SIG-M5 treated with dmso at 0.1 percent for 504 hours (cell line): Measurements from ENCODE around the gene DENND2D.

Source experiments
- DNase-seq: peaks from one replicate; lab custom pipeline; 2025; ENCODE audit not compliant: unreplicated experiment; lab: John Stamatoyannopoulos, UW

DENND2D gene, protein sequence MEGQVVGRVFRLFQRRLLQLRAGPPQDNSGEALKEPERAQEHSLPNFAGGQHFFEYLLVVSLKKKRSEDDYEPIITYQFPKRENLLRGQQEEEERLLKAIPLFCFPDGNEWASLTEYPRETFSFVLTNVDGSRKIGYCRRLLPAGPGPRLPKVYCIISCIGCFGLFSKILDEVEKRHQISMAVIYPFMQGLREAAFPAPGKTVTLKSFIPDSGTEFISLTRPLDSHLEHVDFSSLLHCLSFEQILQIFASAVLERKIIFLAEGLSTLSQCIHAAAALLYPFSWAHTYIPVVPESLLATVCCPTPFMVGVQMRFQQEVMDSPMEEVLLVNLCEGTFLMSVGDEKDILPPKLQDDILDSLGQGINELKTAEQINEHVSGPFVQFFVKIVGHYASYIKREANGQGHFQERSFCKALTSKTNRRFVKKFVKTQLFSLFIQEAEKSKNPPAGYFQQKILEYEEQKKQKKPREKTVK

DNA sequence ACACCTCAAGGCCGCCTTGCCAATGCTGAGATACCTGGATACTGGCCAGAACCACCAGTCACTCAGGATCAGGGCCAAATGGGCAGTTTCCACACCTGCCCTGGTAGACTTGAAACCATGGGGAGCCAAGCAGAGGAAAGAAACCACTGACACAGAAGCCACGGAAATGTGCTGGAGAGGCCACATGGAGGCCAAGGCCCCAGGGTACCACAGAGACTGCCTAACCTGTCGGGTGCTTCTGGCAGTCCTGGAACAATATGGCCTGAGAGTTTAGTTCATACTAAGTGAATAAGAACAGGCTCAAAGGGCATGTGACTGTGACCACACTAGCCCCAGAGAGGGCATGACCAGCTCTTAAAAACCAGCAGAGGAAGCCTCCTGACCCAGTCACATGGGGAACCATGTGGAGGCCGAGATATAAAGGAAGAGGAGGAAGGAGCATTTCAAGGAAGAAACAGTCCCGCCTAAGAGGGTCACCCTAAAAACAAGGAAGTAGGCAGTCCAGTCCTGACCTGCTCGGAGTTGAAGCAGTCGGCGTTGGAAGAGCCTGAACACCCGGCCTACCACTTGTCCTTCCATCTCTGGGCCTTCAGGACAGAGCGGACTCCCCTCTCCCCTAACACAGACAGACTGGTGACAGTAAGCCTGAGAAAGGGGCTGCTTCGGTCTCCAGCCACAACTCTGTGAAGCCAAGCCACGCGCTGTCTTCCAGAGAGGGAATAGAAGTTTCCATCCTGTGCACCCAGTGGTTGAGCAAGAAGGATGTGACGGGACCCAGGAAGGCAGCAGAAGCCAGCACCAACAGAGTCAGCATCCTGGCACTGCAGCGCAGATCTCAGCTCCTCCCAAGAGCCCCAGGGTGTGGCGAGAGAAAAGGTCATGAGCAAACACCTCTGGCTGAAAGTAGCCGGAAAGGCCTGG, at the start of gene DENND2D:
Gene DENND2D, minus strand, starts transcription at position 766 of the 921 bp plus-strand sequence. Its CDS starts 187 bp downstream, at position 579.
- peak; percentile 94 for DNase-seq

DNA sequence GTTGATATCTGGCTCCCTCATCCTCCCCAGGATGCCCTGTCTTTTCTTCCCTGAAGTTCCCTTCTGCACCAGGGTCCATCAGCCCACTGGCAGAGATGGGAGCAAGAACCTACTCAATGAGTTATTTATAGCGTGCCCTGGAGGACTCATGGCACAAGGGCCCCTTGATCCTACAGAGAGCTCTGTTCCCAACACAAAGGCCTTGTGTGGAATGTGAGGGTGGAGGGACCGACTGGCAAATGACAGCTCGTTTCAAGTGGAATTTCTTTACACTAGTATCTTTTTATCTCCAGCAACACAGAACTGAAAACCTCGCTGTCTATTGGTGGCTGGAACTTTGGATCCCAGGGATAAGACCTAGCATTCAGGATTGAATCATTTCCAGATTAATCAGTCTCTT, 49.5 kb upstream of the DENND2D start:
- DNase-seq: no peak

DNA sequence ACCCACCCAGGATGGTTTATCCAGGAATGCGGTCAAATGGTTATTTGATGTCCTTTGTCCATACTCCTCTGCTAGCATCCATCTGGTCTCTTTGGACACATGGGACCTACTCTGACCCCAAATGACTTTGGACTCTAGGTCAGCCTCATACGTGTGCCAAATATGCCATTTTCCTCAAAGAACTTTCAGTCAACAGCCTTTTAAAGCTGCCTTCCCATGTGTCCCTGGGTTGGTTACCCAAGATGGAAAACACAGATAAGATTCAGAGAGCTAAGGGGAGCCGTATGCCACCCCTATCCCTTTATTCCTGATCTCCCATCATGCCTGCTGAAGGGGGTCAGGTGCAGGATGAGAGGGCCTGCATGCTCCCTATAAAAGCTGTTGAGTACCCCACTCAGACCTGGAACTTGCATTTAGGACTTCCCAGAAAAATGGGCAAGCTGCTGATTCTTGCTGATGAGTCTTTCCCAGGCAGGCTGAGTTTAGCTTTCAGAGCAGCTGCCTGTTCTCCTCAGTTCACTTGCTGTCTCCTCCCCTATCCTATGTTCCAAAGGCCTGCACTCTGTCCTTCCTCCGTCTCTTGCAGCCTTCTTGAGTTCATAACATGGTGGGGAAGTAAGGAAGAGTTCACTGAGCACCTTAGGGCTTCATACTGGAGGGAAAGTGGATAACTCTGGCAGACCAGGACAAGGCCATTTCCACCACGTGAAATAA, 46.8 kb upstream of the DENND2D start:
- DNase-seq: no peak

DNA sequence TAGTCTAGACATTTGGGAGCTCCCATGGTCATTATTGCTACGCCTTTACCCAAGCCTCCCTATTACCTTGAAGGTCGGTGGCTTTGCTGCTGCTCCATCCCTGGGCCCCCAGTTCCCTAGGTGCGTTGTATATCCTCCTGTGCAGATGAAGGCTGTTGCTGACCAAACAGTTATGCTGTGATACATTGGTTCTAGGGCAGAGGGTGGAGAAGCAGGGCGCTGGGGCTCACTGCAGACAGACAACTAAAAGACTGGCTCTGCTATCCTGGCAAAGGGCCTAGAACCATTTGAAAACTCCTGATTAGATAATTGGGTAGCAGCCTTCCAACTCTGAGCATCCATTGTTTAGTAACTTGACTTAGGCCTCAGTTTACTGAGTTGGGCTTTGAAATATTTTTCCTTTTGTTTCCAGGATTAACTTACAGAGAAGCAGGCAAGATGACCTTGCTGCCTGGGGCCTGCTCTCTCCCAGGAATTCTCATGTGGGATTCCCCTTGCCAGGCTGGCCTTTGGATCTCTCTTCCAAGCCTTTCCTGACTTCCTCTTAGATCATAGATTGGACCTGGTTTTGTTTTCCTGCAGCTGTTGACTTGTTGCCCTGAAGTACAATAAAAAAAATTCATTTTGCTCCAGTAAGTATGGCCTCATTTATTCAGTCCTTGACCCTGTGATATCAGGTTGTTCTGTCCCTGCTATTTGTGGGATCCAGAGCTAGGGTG, 42.5 kb upstream of the DENND2D start:
- no peak for DNase-seq

DNA sequence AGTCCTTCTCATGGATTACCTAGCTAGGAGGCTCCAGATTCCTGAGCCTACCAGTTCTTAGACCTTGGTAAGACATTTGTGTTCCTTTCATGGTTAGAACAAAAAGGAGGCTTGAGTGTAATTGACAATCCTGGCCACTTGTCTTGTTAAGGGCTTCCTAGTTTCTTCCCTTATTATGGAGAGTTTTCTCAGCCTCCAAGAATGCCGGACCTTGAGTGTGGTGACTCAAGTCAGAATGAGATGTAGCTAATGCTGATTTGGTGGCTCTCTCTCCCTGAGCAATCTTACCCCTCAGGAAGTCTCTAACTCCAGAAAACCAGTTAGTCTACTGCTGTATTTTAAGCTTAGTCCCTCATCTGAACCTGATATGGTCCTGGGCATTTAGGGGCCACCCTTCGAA, 41.4 kb upstream of the DENND2D start:
- DNase-seq: no peak

DNA sequence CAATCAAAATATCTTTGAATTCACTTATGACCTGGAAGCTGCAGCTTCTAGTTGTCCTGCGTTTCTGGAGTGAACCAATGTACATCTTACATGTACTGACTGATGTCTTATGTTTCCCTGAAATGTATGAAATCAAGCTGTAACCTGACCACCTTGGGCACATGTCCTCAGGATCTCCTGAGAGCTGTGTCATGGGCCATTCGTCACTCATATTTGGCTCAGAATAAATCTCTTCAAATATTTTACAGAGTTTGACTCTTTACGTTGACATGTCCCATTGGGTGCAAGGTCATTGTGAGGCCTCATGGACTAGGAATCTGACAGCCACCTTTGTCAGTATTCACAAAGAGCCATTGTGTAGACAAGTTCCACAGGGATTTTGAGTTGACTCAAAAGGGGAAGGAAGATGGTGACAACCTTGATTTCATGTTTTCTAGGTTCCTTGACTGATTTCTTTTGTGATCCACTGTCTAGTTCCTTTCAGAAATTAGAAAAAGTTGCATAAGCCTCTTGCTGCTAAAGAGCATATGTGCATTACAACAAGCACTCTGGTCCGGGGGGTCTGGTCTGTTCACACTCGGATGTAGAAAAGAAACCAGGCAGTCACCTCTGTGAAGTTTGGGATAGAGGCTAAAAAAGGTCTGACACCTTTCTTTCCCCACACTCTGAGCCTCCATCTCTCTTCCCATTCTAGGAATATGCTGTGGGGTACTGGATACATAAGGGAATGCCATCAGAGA, 37.8 kb upstream of the DENND2D start:
- no peak for DNase-seq

DNA sequence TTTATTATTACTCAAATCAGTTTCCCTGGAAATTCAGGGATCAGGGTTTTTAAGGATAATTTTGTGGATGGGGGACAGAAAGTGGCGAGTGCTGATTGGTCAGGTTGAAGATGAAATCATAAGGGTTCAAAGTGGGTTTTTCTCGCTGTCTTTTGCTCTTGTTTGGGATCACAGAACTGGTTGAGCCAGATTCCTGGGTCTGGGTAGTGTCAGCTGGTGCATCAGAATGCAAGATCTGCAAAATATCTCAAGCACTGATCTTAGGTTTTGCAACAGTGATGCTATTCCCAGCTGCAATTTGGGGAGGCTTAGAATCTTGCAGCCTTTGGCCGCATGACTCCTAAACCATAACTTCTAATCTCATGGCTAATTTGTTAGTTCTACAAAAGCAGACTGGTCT, 36.4 kb upstream of the DENND2D start:
- DNase-seq: no peak

DNA sequence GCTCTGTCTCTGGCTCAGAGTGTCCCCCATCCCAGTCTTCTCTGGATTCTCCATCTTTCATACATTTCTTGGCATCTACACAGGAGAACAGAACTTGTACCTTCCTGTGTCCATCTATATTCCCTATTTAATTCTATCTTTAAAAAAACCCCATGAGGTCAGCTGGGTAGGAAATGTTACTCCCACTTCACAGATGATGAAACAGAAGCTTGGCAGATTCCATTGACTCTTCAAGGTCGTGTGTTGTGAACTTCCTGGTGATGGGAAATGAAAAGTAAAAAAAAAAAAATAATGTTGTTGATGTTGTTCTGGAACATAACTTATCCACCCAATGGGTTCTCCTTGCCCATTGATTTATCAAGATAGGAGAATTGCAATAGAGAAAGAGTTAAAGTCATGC, 35.9 kb upstream of the DENND2D start:
- no peak for DNase-seq

DNA sequence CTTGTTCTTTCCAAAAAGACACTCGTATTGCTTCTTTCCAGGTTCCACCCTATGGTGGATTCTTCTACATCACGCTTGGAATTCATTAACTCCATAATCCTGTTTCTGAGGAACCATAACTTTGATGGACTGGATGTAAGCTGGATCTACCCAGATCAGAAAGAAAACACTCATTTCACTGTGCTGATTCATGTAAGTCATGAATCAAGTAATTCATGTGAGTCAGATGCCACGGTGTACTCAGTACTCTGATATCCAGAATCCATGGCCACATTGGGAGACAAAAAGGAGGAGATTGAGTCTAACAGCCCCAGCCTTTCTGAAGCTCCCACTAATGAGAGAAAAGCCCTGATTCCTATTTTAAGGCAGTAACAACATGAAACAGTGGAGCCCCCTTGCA, 34.4 kb upstream of the DENND2D start:
- DNase-seq: no peak

DNA sequence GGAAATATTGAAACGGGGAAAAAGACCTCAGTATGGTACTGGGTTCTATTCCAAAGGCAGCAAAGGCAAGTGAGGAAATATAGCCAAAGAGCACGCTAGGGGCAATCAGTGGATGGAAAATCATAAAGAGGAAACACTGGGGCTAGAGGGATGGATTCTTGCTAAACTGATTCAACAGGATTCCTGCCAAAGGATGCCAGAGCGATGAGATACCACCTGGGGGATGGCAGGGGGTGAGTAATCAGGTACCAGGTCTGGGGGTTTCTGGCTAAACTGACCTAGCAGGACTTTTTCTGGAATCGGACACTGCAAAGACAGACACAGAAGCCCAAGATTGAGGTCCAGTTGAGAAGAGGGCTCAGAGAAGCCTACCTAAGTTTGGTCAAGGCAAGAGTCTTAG, 33.8 kb upstream of the DENND2D start:
- no peak for DNase-seq

DNA sequence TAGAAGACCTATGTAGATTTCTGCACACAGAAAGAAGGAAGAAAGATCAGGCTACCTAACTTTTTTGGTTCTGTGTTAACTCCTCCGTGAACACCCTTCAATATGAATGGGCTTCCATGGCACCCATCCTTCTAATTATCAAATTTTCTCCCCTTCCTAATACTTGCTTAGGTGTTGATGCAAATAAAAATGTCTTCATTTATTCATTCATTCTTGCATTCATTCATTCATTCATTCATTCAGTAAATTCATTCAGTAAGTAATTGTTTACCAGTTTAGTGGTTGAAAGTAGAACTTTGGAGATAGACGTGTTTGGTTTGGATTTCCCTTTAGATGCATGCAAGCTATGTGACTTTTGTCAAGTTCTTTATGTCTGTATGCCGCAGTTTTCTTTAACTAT, 31.7 kb upstream of the DENND2D start:
- DNase-seq: no peak

DNA sequence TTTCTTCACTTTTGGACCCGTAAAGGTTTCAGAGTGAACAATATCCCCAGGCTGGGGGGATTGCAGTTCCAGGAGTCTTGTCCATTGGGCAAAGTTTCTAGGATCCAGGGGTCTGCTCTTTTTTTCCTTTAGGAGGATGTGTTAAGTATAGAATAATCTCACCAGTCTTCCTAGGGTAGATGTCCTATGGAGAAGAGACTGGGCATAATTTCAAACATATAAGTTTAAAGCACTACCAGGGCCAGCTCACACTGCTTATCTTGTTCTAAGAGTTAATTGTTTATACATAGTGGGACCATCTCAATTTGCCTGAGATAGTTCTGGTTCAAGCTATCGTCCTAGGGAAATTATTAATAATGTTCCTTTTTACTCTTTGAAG, 28.3 kb upstream of the DENND2D start:
- no peak for DNase-seq

DNA sequence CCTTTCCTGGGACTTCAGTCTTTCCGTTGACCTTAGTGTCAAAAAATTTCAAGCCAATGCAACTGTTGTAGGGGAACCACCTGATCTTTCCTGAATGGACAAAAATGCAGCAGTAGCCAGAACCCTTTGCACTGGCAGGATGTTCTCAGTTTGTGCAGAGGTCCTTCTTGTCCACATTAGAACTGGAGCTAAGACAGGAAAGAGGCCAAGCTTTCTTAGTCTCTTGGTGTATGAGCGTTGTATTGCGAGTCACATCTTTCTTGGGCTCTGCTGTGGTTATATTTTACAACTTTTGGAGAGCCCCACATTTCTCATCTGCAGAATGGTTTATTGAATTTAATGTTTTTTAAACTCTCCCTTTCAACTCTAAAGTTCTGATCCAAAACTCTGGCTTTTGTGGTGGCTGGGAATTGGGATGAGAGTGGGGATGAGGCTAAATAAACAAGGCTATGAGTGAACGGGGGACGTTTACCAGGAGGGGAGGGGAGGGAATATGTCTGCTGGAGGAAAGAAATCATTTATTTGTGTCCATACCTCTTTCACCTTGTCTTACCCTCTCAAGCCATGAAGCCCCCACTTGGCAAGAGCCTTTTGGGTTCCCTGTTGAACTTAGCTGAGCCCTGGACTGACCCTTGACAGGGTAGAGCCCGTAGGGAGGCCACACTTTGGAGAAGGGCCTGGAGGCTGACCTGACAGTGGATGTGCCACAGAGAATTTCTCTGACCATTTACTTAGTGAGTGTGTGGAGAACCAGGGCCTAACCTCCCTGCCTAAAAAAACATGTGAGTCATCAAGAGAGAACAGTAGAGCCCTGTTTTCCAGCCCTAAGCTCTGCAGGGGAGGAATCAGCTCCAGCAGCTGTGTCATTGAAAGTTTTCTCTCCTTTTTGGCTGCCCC, 27.7 kb upstream of the DENND2D start:
- no peak for DNase-seq

DNA sequence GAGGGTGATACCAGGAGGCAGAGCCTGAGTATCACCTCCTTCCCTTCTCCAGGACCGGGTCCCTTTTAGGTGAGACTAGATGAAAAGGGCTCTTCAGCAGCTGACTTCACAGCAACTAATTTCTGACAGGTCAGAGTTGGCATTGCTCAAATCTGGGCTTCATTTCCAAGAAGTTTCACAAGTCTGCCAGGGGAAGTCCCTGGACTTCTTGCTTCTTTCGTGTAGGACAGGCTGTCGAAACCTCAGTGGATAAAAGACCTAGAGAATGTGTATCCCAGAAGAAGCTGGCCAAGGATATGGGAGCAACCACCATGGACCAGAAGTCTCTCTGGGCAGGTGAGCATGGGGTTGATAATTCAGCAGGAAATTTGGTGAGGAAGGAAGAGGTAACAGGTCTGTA, 27.0 kb upstream of the DENND2D start, which contains the start of gene CHI3L2:
Gene CHI3L2, plus strand, starts transcription at position 280 of the 400 bp plus-strand sequence. Its CDS starts 17 bp downstream, at position 297.
- DNase-seq: no peak

DNA sequence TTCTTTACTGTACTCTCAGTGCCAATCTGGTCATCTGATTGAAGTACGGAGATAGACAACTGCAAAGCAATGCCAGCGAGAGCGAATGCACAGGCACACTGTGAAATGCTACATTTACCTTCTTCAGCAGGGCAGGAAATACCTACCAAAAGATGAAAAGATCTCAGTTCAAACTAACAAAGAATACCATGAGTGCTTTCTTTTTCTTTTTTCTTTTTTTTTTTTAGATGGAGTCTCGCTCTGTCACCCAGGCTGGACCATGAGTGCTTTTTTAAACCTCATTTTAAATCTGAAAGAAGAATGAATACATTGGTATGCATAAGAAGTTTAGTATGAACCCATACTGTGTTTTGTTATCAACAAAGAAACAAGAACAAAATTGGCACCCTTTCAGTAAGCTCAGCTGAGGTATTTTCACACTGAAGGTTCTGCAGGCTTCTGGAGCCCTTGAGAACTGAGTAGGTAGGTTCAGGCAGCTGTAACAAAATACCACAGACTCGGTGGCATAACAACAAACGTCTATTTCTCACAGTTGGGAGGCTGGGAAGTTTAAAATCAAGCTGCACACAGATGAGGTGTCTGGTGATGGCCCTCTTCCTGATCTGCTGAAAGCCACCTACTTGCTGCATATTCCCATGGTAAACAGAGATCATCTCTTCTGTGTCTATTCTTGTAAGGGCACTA, 25.4 kb upstream of the DENND2D start:
- DNase-seq: no peak

DNA sequence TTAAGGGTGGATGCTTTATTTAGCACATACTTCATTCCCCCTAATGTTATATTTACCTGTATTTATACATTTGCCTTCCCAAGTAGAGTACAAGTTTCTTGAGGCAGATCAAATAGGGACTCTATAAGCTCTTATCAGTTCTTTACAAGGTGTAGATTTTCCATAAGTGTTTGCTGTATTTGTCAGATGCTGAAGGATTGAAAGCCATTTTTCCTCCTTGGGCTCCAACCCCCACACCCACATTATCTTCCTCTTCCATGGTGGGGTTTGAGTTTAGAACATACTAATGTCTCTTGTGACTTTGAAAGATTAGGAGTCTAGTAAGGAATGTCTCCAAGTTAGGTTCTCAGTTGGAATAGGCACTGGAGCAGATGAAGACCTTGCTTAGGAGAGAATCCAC, 24.6 kb upstream of the DENND2D start:
- no peak for DNase-seq

DNA sequence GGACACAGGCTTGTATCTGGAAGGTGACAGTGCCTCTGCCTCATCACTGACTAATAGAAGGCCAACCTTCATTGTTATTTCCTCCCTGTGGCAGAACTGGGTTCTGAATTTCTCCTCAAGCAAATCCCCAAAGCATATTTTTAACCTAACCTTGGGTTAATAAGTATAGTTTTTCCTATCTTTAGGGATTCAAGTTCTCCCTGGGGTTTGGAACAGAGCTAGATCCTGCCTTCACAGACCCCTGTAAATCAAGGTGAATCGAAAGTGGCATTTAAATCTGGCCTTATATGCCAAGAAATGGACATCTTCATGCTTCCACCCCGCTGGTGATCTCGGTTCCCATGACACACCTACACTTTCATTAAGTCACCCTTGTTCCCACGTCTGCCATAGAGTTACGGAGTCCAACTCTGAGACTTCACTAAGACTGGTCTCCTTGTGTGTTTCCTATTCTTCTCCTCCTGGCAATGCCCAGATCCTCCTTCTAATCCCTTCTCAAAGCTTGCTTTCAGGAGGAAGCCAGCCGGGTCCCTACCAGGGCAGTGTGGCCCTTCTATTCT, 22.8 kb upstream of the DENND2D start:
- no peak for DNase-seq
